Left lung (tissue), 10 donors: ENCODE data around the gene AHI1. TPM values are rescaled to one million over a fixed set of nuclear protein-coding genes. Genes with fewer than 3 reads are reported as not detected.

ENCODE experiments used
- ATAC-seq: fragments of 200-7000 bp; cut with Tn5 transposase; one replicate; pipeline ENCODE4 v1.9.1; 2020; ENCODE audit warnings: moderate library complexity
- DNase-seq, 4 donors: peaks; one replicate each; pipeline ENCODE4 v3.0.0-alpha.2; 2013 to 2020
- H3K27ac ChIP-seq, 2 donors: fragments of 200-600 bp; sonication (generic) in 1 of 2; one replicate each; pipeline versions ENCODE4 v1.5.0 to v1.8.0; 2020 to 2021
- H3K27me3 ChIP-seq, 2 donors: fragments of 200-600 bp; sonication (generic) in 1 of 2; one replicate each; pipeline versions ENCODE4 v1.5.0 to v1.8.0; 2020 to 2021
- H3K36me3 ChIP-seq, 2 donors: fragments of 200-600 bp; sonication (generic) in 1 of 2; one replicate each; pipeline versions ENCODE4 v1.5.0 to v1.8.0; 2020 to 2021
- H3K4me1 ChIP-seq, 2 donors: fragments of 200-600 bp; one replicate each; pipeline ENCODE4 v1.8.0; 2021
- H3K4me3 ChIP-seq, 2 donors: fragments of 200-600 bp; sonication (generic) in 1 of 2; one replicate each; pipeline versions ENCODE4 v1.5.0 to v1.8.0; 2020 to 2021; ENCODE audit warnings: mild to moderate bottlenecking in 1 of 2
- H3K9me3 ChIP-seq, 2 donors: fragments of 200-600 bp; sonication (generic) in 1 of 2; one replicate each; pipeline versions ENCODE4 v1.5.0 to v1.8.0; 2020 to 2021
- intact Hi-C, 2 donors: fragments of 100-400 bp; cut with DNase I; formaldehyde crosslinking; loops; one replicate each; pipeline versions ENCODE4 v1.11.2 to v1.14.2; 2022
- polyA plus RNA-seq, 6 donors: library from polyadenylated mRNA; unstranded; fragments of 120-200 nt; gene quantifications; one replicate each; pipeline ENCODE4 v1.2.1, GENCODE V29; 2013; ENCODE audit not compliant: insufficient read length in 6 of 6
- total RNA-seq, 2 donors: library from RNA; stranded (reverse); fragmentation: NEBNext Ultra II Directional; extraction: Animal tissue kit (Norgen Biotek cat#: 25700); gene quantifications; one replicate each; pipeline ENCODE4 v1.2.1, GENCODE V29; 2021
- TF ChIP-seq, protein P1 (sequence below), 2 donors: fragments of 200-600 bp; sonication (generic) in 1 of 2; IDR thresholded peaks; one replicate each; pipeline versions ENCODE4 v1.5.0 to v1.8.0; 2021; ENCODE audit warnings: antibody characterized with exemption in 2 of 2
- donor health status: DM: no; HTN: yes; CAD: no.
- donor health status: DM: no; HTN: no; CAD: no.

The AHI1 gene
- total and polyA plus RNA-seq, 8 donors, result 23.7 to 65.0 (median 49.0) TPM

DNA sequence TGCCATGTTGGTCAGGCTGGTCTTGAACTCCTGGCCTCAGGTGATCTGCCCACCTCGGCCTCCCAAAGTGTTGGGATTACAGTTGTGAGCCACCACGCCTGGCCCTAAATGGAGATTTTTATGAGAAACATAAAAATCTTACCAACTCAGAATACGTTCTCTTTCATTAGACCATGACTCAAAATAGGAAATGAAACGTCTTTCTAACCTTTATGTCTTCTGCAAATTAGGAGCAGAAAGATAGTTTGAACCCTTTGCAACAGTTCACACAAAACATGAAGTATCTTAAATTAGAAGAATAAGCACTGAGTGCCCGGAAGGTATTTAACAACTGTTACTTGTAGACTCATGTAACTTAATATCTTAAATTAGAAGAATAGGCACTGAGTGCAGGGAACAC is 48.3 kb downstream of the AHI1 start:
- Histone ChIP-seq H3K9me3 (no peaks in the 10 kb centered on the region), H3K36me3 (peaks cover 0 to 10% of the 10 kb centered on the region in 2 donors), H3K27me3 (no peaks in the 10 kb centered on the region), H3K27ac (no peak overlapping the region), H3K4me3 (no peak overlapping the region), H3K4me1 (no peaks in the 10 kb centered on the region)
- intact Hi-C loops, result no loop called here
- TF ChIP-seq, protein P1, sequence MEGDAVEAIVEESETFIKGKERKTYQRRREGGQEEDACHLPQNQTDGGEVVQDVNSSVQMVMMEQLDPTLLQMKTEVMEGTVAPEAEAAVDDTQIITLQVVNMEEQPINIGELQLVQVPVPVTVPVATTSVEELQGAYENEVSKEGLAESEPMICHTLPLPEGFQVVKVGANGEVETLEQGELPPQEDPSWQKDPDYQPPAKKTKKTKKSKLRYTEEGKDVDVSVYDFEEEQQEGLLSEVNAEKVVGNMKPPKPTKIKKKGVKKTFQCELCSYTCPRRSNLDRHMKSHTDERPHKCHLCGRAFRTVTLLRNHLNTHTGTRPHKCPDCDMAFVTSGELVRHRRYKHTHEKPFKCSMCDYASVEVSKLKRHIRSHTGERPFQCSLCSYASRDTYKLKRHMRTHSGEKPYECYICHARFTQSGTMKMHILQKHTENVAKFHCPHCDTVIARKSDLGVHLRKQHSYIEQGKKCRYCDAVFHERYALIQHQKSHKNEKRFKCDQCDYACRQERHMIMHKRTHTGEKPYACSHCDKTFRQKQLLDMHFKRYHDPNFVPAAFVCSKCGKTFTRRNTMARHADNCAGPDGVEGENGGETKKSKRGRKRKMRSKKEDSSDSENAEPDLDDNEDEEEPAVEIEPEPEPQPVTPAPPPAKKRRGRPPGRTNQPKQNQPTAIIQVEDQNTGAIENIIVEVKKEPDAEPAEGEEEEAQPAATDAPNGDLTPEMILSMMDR (IDR thresholded peaks at IDR 0.05), result no peak
- DNase-seq, result no peak
- ATAC-seq, result no peak

DNA sequence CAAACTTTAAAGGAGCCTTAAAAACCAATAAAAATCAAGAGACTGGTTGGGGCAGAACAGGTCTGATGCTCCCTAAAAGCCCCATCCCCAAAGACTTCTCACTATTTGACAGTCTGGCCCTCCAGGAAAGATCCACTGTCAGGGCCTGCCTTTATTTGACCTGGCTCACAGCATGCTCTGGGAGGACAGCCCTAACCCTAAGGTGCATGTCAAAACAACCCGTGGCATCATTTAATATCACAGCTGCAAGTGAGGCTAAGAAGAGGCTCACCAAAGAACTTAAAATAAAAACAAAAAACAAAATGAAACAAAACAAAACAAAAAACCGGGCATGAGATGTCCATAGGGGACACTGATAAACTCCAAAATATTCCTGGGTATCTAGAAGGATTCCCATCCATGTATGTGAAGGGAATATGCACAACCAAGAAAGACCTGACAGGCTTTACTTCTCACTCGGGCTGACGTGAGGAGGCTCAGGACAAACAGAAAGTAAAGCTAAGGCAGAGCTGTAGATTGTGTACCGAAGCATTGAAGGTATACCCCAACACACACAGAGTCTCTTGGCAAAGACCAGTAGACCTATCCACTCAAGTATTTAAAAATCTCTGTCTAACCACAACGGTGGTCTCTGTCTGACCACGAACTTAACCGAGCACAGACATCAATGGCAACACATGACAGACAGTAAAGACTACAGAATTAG is 57.3 kb downstream of the AHI1 start:
- peaks cover 0 to 23% of the 10 kb centered on the region in 2 donors for H3K36me3 ChIP-seq
- no peak overlapping the region for H3K27ac ChIP-seq
- intact Hi-C loops, result no loop called here
- H3K4me3 ChIP-seq, result no peak overlapping the region
- H3K9me3 ChIP-seq, result no peaks in the 10 kb centered on the region
- no peak for DNase-seq
- TF ChIP-seq, protein P1 (IDR thresholded peaks at IDR 0.05), result no peak
- ATAC-seq, result no peak
- no peaks in the 10 kb centered on the region for H3K27me3 ChIP-seq
- no peaks in the 10 kb centered on the region for H3K4me1 ChIP-seq

DNA sequence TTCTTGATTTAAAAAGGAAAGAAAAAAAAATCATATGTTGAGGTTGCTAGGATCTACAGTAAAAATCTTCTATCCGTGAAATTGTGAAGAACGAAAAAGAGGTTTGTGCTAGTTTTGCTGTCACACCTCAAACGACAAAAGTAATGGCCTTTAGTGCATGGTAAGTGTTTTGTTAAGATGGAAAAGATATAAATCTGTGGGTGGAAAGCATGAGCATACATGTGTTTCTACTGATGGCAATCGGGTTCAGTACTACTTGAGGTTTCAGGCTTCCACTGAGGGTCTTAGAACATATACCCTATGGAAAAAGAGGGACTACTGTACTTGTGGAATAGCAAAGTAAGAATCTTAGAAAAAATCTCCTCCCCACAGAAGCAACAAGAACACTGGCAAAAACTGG is 58.0 kb downstream of the AHI1 start:
- no peak for ATAC-seq
- no peak overlapping the region for H3K27ac ChIP-seq

DNA sequence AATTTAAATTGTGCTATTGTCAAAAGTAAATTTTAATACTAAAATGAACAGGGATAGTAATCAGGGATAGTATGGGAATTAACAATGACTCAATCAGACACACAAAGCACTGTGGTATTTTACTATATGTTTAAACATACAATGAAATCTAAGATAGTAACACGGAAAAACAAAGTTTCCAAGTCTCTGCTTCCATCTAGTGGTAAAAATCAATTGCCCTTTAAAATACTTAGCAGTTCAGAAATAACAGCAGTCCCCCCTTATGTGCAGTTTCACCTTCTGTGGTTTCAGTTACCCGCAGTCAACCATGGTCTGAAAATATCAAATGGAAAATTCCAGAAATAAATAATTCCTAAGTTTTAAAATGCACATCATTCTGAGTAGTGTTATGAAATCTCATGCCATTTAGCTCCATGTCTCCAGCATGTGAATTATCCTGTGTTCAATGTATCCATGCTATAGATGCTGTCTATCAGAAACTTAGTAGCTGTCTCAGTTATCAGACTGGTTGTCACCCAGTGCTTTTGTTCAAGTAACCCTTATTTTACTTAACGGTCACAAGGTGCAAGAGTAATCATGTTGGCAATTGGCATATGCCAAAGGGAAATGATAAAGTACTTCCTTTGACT is 58.5 kb downstream of the AHI1 start:
- ATAC-seq (no peak), DNase-seq (no peak)
- Histone ChIP-seq H3K27me3 (no peaks in the 10 kb centered on the region), H3K9me3 (no peaks in the 10 kb centered on the region), H3K27ac (no peak overlapping the region), H3K36me3 (peaks cover 0 to 33% of the 10 kb centered on the region in 2 donors), H3K4me3 (no peak overlapping the region), H3K4me1 (peaks cover 0 to 8% of the 10 kb centered on the region in 2 donors)
- TF ChIP-seq, protein P1 (IDR thresholded peaks at IDR 0.05), result peak in 1 of 2 donors; percentile 18
- intact Hi-C loops, result no loop called here

More for the DNA sequence above, 58.0 kb downstream of the AHI1 start:
- DNase-seq, result no peak
- TF ChIP-seq, protein P1 (IDR thresholded peaks at IDR 0.05), result no peak
- Histone ChIP-seq H3K27me3 (no peaks in the 10 kb centered on the region), H3K4me1 (peaks cover 0 to 3% of the 10 kb centered on the region in 2 donors), H3K4me3 (no peak overlapping the region), H3K36me3 (peaks cover 0 to 30% of the 10 kb centered on the region in 2 donors), H3K9me3 (no peaks in the 10 kb centered on the region)
- intact Hi-C loops, result no loop called here

DNA sequence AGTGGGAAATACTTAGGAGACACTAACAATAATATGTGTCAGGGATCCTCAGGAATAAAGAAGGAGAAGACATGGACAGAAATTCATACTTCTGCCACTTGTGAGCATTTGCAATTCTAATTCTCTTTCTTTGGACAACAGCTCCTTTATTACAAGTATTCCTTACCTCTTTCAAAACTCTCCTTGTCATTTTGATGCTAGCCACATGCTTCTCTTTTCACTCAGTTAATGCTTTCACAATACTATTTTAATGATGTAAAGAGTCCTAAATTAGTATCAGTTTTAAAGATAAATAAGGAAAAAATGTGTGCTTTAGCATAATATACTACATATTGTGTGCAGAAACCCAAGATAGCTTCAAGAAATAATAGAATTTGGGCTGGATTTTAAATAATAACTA is 62.5 kb downstream of the AHI1 start:
- no peaks in the 10 kb centered on the region for H3K27me3 ChIP-seq

More for the DNA sequence above, 62.5 kb downstream of the AHI1 start:
- TF ChIP-seq, protein P1 (IDR thresholded peaks at IDR 0.05), result no peak
- no peak overlapping the region for H3K27ac ChIP-seq
- peaks cover 0 to 10% of the 10 kb centered on the region in 2 donors for H3K4me1 ChIP-seq
- intact Hi-C loops, result no loop called here
- DNase-seq, result peak in 1 of 4 donors; percentile 2
- no peak overlapping the region for H3K4me3 ChIP-seq
- peaks cover 0 to 23% of the 10 kb centered on the region in 2 donors for H3K36me3 ChIP-seq
- H3K9me3 ChIP-seq, result no peaks in the 10 kb centered on the region
- no peak for ATAC-seq
